Uterus (tissue), 2 donors: ENCODE results near the gene CXCR5.

Experiments
- POLR2A ChIP-seq, 2 donors: fragments of 450-650 bp; IDR thresholded peaks; one replicate each; pipeline ENCODE4 v1.6.1; 2016; ENCODE audit warnings: antibody characterized with exemption in 2 of 2, mild to moderate bottlenecking in 1 of 2, moderate library complexity in 1 of 2
- TF ChIP-seq, protein P1 (sequence below), 4 experiments: fragments of 200-600 bp in 2 of 4; fragments of 450-650 bp in 2 of 4; sonication (generic) in 2 of 4; IDR thresholded peaks; one replicate each; pipeline ENCODE4 v1.5.1; 2016 to 2019; ENCODE audit warnings: antibody characterized with exemption in 4 of 4, mild to moderate bottlenecking in 2 of 4, moderate library complexity in 1 of 4

- no peak for TF ChIP-seq POLR2A (IDR thresholded peaks at IDR 0.05)
- TF ChIP-seq, protein P1, sequence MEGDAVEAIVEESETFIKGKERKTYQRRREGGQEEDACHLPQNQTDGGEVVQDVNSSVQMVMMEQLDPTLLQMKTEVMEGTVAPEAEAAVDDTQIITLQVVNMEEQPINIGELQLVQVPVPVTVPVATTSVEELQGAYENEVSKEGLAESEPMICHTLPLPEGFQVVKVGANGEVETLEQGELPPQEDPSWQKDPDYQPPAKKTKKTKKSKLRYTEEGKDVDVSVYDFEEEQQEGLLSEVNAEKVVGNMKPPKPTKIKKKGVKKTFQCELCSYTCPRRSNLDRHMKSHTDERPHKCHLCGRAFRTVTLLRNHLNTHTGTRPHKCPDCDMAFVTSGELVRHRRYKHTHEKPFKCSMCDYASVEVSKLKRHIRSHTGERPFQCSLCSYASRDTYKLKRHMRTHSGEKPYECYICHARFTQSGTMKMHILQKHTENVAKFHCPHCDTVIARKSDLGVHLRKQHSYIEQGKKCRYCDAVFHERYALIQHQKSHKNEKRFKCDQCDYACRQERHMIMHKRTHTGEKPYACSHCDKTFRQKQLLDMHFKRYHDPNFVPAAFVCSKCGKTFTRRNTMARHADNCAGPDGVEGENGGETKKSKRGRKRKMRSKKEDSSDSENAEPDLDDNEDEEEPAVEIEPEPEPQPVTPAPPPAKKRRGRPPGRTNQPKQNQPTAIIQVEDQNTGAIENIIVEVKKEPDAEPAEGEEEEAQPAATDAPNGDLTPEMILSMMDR (IDR thresholded peaks at IDR 0.05), result no peak
These were observed 12.8 kb downstream of the CXCR5 start for GRCh38 chr11:118896472-118896913.
